GM21619 (cell line): Measurements from ENCODE around the gene OR8B3.
A peak's percentile ranks its signal among the peaks of the same experiment; 100 is the strongest.
"Not testable (repeated sequence)": the region's sequence is repeated elsewhere in the genome, so short reads cannot be mapped to it uniquely, and the experiment has no call there.

Experiments used
- ATAC-seq: cut with Tn5 transposase; IDR thresholded peaks from one replicate; pipeline ENCODE4 v1.9.1; 2021; ENCODE audit not compliant: unreplicated experiment

The OR8B3 gene

GRCh38 chr11:124398924-124399323 lies at the start of gene OR8B3:
OR8B3 (minus strand) TSS chr11:124399024; CDS start chr11:124397351, 1,673 bp downstream.
- no peak for ATAC-seq

DNA sequence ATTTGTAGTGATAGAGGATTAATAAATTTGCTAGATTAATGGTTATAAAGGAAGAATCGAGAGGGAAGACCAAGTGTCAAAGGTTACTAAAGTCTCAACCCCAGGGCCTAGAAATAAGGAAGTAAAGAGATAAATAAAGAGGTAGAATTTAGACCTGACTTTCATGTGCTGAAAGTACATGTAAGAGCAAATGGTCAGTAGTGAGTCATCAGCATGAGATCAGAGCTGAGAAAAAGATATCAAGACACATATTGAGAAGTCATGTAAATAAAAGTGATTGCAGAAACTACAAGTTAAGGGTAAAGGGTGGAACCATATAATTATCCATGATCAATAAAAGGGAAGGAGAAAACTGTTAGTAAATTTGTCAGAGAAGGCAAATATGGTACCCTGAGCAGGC lies 48.1 kb upstream of the OR8B3 start:
- no peak for ATAC-seq

GRCh38 chr11:124445646-124446150 lies 46.9 kb upstream of the OR8B3 start, which contains the start of gene OR8B8:
OR8B8 (minus strand) TSS chr11:124445696; CDS start chr11:124441085, 4,611 bp downstream.
- ATAC-seq, result no peak

GRCh38 chr11:124442847-124443246 lies 44.0 kb upstream of the OR8B3 start:
- no peak for ATAC-seq

DNA sequence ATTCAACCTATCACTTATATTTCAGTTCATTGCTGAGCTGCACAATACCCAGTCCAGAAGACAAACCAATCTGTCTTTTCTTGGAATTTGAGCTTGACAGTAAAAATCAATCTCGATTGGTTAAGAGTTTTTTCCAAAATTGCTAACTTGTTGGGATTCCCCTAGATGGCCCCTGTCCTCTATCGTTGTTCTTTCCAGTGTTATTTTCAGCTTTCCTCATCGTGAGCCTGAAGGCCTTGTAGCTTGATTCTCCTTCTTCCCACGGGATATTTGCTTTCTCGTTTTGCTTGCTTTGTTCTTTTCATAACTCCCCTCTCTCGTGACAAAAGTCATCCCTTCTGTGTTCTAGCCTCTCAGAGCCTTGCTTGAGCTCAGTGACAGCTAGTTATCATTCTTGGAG lies 43.6 kb upstream of the OR8B3 start:
- no peak for ATAC-seq

DNA sequence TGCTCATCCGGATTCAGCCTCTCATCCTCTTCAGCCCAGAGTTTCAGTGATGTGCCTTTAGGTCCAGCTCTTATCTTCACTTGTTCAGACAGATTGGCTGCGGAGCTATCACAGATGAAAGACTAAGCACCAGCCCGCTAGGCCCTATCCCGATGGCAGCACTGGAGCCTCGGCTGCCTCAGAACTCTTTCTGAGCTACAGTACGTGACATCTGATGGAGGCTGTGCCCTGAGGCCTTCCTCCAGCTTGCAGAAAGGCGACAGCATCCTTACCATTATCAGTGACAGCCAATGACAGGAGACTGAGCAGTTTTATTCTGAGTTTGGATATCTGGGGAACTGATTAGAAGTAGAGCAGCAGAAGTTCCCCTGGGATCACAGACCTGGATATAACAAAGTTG lies 42.7 kb upstream of the OR8B3 start:
- no peak for ATAC-seq

GRCh38 chr11:124441081-124441480 lies 42.3 kb upstream of the OR8B3 start:
- no peak for ATAC-seq

- no peak for ATAC-seq
These were observed 41.8 kb upstream of the OR8B3 start for GRCh38 chr11:124440608-124441007.

GRCh38 chr11:124434699-124435098 lies 35.9 kb upstream of the OR8B3 start:
- no peak for ATAC-seq

GRCh38 chr11:124429599-124429998 lies 30.8 kb upstream of the OR8B3 start:
- ATAC-seq, result no peak

GRCh38 chr11:124424384-124424921 lies 25.6 kb upstream of the OR8B3 start, which contains the start of gene OR8B4:
OR8B4 (minus strand) TSS chr11:124424871; CDS start chr11:124424871, 0 bp downstream.
- no peak for ATAC-seq

DNA sequence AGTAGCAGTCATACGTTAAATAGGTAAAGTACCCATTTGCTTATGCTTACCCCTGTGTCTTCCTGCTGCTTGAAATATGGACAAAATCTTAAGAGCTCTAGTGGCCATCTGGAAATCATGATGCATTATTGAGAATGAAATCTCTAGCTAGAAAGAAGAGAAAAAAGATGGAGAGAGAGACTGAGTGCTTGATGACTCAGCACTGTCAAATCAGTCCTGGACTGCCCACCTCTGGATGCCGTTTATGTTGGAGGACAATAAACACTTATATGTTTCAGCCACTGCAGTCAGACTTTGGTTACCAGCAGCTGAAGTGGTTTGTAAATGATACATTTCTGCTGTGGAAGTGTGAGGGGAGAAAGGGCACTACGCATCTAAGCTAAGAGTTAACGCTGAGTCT lies 22.2 kb upstream of the OR8B3 start:
- no peak for ATAC-seq

- no peak for ATAC-seq
These were observed 16.6 kb upstream of the OR8B3 start for GRCh38 chr11:124415356-124415923.

GRCh38 chr11:124409906-124410305 lies 11.1 kb upstream of the OR8B3 start:
- ATAC-seq, result no peak

- no peak for ATAC-seq
These were observed 6.8 kb upstream of the OR8B3 start for GRCh38 chr11:124405581-124405980.

DNA sequence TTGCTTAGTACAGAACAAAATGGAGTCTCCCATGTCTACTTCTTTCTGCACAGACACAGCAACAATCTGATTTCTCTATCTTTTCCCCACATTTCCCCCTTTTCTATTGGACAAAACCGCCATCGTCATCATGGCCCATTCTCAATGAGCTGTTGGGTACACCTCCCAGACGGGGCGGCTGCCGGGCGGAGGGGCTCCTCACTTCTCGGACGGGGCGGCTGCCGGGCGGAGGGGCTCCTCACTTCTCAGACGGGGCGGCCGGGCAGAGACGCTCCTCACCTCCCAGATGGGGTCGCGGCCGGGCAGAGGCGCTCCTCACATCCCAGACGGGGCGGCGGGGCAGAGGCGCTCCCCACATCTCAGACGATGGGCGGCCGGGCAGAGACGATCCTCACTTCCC lies 4.4 kb upstream of the OR8B3 start:
- ATAC-seq, result not testable (repeated sequence)

- ATAC-seq, result peak; percentile 97
These were observed 3.6 kb upstream of the OR8B3 start for GRCh38 chr11:124402326-124402922.

- not testable (repeated sequence) for ATAC-seq
These were observed 2.0 kb downstream of the OR8B3 start for GRCh38 chr11:124396847-124397246.

DNA sequence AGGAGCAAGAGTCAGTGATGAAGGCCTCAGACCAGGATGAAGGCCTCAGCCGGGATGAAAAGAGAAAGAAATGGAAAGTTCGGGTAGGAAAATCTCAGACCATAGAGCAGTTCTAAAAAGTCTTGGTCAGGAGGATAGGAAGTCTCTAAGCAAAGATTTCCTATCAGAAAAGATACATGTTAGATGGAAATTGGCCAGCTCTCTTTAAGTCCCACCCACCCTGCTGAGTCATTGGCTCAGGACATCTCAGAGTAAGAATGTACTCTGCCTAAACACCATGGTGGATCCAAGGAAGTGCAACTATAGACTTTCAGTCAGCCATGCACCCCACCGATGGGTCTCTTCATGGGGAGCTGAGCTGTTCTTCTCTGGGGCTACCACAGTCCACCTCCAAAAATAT lies 4.4 kb downstream of the OR8B3 start:
- ATAC-seq, result no peak

DNA sequence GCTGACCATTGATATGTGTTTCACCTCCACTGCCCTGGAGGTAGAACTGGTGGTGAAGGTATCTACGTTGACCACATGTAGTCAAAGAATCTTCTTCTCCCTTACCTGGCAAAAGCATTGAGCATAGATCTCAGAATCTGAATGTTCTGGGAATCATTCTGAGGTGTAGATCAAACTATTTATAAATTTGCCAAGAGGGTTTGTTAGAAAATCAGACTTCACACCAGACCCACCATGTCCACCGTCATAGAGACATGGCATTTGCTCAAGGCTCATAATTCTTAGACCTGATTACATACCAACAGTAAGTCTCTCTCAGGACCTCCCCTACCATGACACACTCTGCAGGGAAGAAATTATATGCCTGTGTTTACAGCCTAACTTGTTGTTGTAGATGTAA lies 14.4 kb downstream of the OR8B3 start, which contains the start of gene OR8B2:
Gene OR8B2 (minus strand): TSS at position 101 of the 400 bp plus-strand sequence. CDS start 1,156 bp downstream, outside the sequence.
- no peak for ATAC-seq

DNA sequence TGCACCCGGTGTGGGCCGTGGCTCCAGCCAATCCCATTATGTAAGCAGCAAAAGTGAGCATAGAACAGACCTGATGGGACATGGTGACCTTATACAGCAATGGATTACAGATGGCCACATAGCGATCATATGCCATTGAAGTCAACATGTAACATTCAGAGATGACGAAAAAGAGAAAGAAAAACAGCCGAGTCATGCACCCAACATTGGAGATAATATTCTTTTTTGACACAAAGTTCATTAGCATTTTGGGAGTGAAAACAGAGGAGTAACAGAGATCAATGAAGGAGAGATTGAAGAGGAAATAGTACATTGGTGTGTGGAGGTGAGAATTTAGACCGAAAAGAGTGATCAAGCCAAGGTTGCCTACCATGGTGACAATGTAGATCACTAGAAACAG lies 16.0 kb downstream of the OR8B3 start:
- not testable (repeated sequence) for ATAC-seq

DNA sequence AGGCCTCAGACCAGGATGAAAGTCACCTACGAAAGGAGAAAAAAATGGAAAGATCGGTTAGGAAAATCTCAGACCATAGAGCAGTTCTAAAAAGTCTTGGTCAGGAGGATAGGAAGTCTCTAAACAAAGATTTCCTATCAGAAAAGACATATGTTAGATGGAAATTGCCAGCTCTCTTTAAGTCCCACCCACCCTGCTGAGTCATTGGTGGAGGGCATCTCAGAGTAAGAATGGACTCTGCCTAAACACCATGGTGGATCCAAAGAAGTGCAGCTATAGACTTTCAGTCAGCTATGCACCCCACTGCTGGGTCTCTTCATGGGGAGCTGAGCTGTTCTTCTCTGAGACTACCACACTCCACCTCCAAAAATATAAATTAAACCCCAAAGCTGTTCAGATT lies 18.2 kb downstream of the OR8B3 start:
- no peak for ATAC-seq
